Measurements from ENCODE around the gene LCN12.

The LCN12 gene

GRCh38 chr9:136921718-136922117, 30.4 kb upstream of the LCN12 start:
- Mint-ChIP-seq H3K4me1 (ENCODE audit: low read depth) (no peaks in the 10 kb centered on the region), H3K9me3 (no peaks in the 10 kb centered on the region), H3K27ac (no peak overlapping the region), H3K27me3 (no peaks in the 10 kb centered on the region), H3K4me3 (no peak overlapping the region), H3K36me3 (ENCODE audit: low read depth) (peaks cover 45% of the 10 kb centered on the region)

- Mint-ChIP-seq H3K9me3 (no peaks in the 10 kb centered on the region), H3K4me3 (no peak overlapping the region), H3K27ac (no peak overlapping the region), H3K27me3 (no peaks in the 10 kb centered on the region), H3K36me3 (ENCODE audit: low read depth) (peaks cover 42% of the 10 kb centered on the region), H3K4me1 (ENCODE audit: low read depth) (no peaks in the 10 kb centered on the region)
Observed at GRCh38 chr9:136922540-136922939, 29.5 kb upstream of the LCN12 start.

- Mint-ChIP-seq H3K4me1 (ENCODE audit: low read depth) (no peaks in the 10 kb centered on the region), H3K36me3 (ENCODE audit: low read depth) (peaks cover 45% of the 10 kb centered on the region), H3K4me3 (no peak overlapping the region), H3K27ac (no peak overlapping the region), H3K27me3 (no peaks in the 10 kb centered on the region), H3K9me3 (no peaks in the 10 kb centered on the region)
Observed at GRCh38 chr9:136923881-136924280, 28.2 kb upstream of the LCN12 start.

GRCh38 chr9:136925414-136926153, 26.5 kb upstream of the LCN12 start:
- Mint-ChIP-seq H3K27ac (no peak overlapping the region), H3K4me3 (no peak overlapping the region), H3K9me3 (no peaks in the 10 kb centered on the region), H3K4me1 (ENCODE audit: low read depth) (no peaks in the 10 kb centered on the region), H3K27me3 (no peaks in the 10 kb centered on the region), H3K36me3 (ENCODE audit: low read depth) (peaks cover 40% of the 10 kb centered on the region)

- H3K27ac Mint-ChIP-seq: no peak overlapping the region
- H3K27me3 Mint-ChIP-seq: no peaks in the 10 kb centered on the region
- no peaks in the 10 kb centered on the region for H3K4me1 Mint-ChIP-seq (ENCODE audit: low read depth)
- H3K4me3 Mint-ChIP-seq: no peak overlapping the region
- no peaks in the 10 kb centered on the region for H3K9me3 Mint-ChIP-seq
- H3K36me3 Mint-ChIP-seq (ENCODE audit: low read depth): peaks cover 37% of the 10 kb centered on the region
Observed at GRCh38 chr9:136926154-136926704, 25.8 kb upstream of the LCN12 start.

- Mint-ChIP-seq H3K4me3 (no peak overlapping the region), H3K9me3 (no peaks in the 10 kb centered on the region), H3K36me3 (ENCODE audit: low read depth) (peaks cover 37% of the 10 kb centered on the region), H3K27ac (no peak overlapping the region), H3K27me3 (no peaks in the 10 kb centered on the region), H3K4me1 (ENCODE audit: low read depth) (peaks cover 1% of the 10 kb centered on the region)
Observed at GRCh38 chr9:136926749-136927148, 25.3 kb upstream of the LCN12 start.

GRCh38 chr9:136927343-136928271, 24.5 kb upstream of the LCN12 start:
- no peak overlapping the region for H3K4me3 Mint-ChIP-seq
- peaks cover 6% of the 10 kb centered on the region for H3K4me1 Mint-ChIP-seq (ENCODE audit: low read depth)
- H3K9me3 Mint-ChIP-seq: no peaks in the 10 kb centered on the region
- peaks cover 37% of the 10 kb centered on the region for H3K36me3 Mint-ChIP-seq (ENCODE audit: low read depth)
- H3K27ac Mint-ChIP-seq: no peak overlapping the region
- H3K27me3 Mint-ChIP-seq: no peaks in the 10 kb centered on the region

- H3K9me3 Mint-ChIP-seq: no peaks in the 10 kb centered on the region
Observed at GRCh38 chr9:136928591-136928990, 23.5 kb upstream of the LCN12 start.

GRCh38 chr9:136930014-136930413, 22.1 kb upstream of the LCN12 start:
- Mint-ChIP-seq H3K4me3 (no peak overlapping the region), H3K27ac (no peak overlapping the region), H3K36me3 (ENCODE audit: low read depth) (peaks cover 40% of the 10 kb centered on the region), H3K9me3 (no peaks in the 10 kb centered on the region), H3K27me3 (no peaks in the 10 kb centered on the region), H3K4me1 (ENCODE audit: low read depth) (peaks cover 10% of the 10 kb centered on the region)

More at GRCh38 chr9:136928591-136928990, 23.5 kb upstream of the LCN12 start:
- Mint-ChIP-seq H3K36me3 (ENCODE audit: low read depth) (peaks cover 44% of the 10 kb centered on the region), H3K4me1 (ENCODE audit: low read depth) (peaks cover 10% of the 10 kb centered on the region), H3K4me3 (no peak overlapping the region), H3K27me3 (no peaks in the 10 kb centered on the region), H3K27ac (no peak overlapping the region)

GRCh38 chr9:136931611-136932130, 20.4 kb upstream of the LCN12 start:
- peaks cover 10% of the 10 kb centered on the region for H3K4me1 Mint-ChIP-seq (ENCODE audit: low read depth)
- H3K27me3 Mint-ChIP-seq: no peaks in the 10 kb centered on the region
- H3K27ac Mint-ChIP-seq: no peak overlapping the region
- H3K4me3 Mint-ChIP-seq: no peak overlapping the region
- H3K36me3 Mint-ChIP-seq (ENCODE audit: low read depth): peaks cover 32% of the 10 kb centered on the region
- no peaks in the 10 kb centered on the region for H3K9me3 Mint-ChIP-seq

GRCh38 chr9:136934277-136934676, 17.8 kb upstream of the LCN12 start:
- no peak overlapping the region for H3K27ac Mint-ChIP-seq
- no peaks in the 10 kb centered on the region for H3K27me3 Mint-ChIP-seq
- peaks cover 10% of the 10 kb centered on the region for H3K4me1 Mint-ChIP-seq (ENCODE audit: low read depth)
- no peaks in the 10 kb centered on the region for H3K9me3 Mint-ChIP-seq
- H3K4me3 Mint-ChIP-seq: no peak overlapping the region
- peaks cover 29% of the 10 kb centered on the region for H3K36me3 Mint-ChIP-seq (ENCODE audit: low read depth)

- Mint-ChIP-seq H3K4me3 (no peak overlapping the region), H3K4me1 (ENCODE audit: low read depth) (peaks cover 10% of the 10 kb centered on the region), H3K27ac (no peak overlapping the region), H3K9me3 (no peaks in the 10 kb centered on the region), H3K27me3 (no peaks in the 10 kb centered on the region), H3K36me3 (ENCODE audit: low read depth) (peaks cover 26% of the 10 kb centered on the region)
Observed at GRCh38 chr9:136935651-136936050, 16.4 kb upstream of the LCN12 start.

- Mint-ChIP-seq H3K4me3 (no peak overlapping the region), H3K27ac (no peak overlapping the region), H3K27me3 (no peaks in the 10 kb centered on the region), H3K4me1 (ENCODE audit: low read depth) (peaks cover 9% of the 10 kb centered on the region), H3K36me3 (ENCODE audit: low read depth) (peaks cover 30% of the 10 kb centered on the region), H3K9me3 (no peaks in the 10 kb centered on the region)
Observed at GRCh38 chr9:136936645-136937170, 15.4 kb upstream of the LCN12 start.

- Mint-ChIP-seq H3K36me3 (ENCODE audit: low read depth) (peaks cover 34% of the 10 kb centered on the region), H3K4me1 (ENCODE audit: low read depth) (peaks cover 5% of the 10 kb centered on the region), H3K27ac (no peak overlapping the region), H3K27me3 (no peaks in the 10 kb centered on the region), H3K9me3 (no peaks in the 10 kb centered on the region), H3K4me3 (no peak overlapping the region)
Observed at GRCh38 chr9:136937186-136938001, 14.7 kb upstream of the LCN12 start.

All from stimulated activated naive CD8-positive, alpha-beta T cell treated with anti-CD3 and anti-CD28 coated beads, Interleukin-15, Interleukin-2, amounts not matched to agents 100 ng/mL and 50 ng/mL, for 24 hours (primary cell).